Measurements from ENCODE around the gene SEMA3G.

The SEMA3G gene

GRCh38 chr3:52444860-52445793 is at the start of gene SEMA3G:
Gene SEMA3G (minus strand): TSS chr3:52445103. CDS start chr3:52445027, 76 bp downstream.
- DNase-seq = peak; percentile 61

DNA sequence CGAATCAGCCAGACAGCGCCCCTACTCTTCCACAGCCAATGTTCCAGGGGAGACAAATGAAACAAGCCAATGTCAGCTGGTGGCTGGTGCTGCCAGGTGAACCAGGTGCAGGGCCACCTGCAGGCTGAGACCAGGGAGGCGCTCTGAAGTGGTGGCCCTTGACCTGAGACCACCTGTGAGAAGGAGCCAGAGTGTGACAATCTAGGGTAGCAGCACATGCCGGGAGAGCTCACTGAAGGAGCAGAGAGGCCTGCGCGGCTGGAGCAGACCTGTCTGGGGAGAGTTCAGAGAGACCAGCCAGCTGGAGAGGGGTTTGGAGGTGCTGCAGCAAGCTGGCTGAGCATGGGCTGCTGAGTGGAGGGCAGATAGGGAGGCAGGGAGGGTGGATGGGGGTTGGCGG is 49.5 kb upstream of the SEMA3G start:
- no peak for DNase-seq

- no peak for DNase-seq
These were observed 48.5 kb upstream of the SEMA3G start for GRCh38 chr3:52493232-52494017.

DNA sequence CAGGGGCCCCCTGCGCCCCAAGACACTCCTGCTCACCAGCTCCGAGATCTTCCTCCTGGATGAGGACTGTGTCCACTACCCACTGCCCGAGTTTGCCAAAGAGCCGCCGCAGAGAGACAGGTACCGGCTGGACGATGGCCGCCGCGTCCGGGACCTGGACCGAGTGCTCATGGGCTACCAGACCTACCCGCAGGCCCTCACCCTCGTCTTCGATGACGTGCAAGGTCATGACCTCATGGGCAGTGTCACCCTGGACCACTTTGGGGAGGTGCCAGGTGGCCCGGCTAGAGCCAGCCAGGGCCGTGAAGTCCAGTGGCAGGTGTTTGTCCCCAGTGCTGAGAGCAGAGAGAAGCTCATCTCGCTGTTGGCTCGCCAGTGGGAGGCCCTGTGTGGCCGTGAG is 47.2 kb upstream of the SEMA3G start:
- no peak for DNase-seq

- no peak for DNase-seq
These were observed 46.1 kb upstream of the SEMA3G start for GRCh38 chr3:52490939-52491526.

DNA sequence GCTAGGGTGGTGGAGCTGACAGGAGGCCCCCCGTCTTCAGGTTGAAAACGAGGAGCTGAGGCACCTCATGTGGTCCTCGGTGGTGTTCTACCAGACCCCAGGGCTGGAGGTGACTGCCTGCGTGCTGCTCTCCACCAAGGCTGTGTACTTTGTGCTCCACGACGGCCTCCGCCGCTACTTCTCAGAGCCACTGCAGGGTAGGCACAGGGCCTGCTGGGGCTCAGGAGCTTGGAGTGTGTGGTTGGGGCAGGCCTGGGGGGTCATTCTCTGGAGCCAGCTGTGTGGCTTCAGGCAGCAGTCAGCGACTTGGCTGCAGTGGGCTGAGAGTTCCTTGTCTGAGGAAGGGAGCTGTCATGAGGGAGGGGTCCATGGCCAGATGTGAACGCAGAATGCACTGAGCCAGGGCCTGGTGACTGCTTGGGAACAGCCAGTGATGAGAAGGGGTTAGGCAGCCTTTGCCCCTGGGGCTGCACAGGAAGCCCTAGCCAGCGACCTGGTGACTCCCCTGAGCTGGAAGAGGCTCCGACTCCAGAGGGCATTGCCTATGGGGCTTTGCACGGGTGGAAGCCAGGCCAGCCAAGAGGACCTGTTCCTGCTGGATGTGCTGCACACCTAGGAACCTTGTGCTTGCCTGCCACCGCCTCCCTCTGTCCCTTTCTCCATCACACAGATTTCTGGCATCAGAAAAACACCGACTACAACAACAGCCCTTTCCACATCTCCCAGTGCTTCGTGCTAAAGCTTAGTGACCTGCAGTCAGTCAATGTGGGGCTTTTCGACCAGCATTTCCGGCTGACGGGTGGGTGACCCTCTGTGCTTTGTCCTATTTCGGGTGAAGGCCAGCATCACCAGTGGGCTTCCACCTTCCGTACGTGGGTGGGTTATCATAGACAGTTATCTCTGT is 45.4 kb upstream of the SEMA3G start:
- no peak for DNase-seq

- DNase-seq = no peak
These were observed 44.5 kb upstream of the SEMA3G start for GRCh38 chr3:52489453-52489852.

DNA sequence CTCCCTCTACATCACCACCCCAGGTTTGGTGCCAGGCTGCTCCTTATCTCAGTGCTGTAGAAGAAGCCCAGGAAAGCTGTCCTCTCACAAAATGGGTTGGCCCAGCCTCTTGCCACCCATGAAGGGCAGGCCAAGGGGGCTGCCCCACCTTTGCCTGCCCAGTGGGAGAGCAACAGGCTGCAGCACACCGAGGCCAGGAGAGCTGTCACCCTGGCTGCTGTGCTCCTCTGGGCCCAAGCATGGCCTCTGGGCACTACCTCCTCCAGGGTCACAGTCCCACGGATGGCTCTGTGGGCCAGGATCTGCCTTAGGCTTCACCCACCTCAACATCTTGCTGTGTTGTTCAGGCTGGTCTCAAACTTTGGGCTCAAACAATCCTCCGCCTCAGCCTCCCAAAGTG is 43.8 kb upstream of the SEMA3G start:
- no peak for DNase-seq

DNA sequence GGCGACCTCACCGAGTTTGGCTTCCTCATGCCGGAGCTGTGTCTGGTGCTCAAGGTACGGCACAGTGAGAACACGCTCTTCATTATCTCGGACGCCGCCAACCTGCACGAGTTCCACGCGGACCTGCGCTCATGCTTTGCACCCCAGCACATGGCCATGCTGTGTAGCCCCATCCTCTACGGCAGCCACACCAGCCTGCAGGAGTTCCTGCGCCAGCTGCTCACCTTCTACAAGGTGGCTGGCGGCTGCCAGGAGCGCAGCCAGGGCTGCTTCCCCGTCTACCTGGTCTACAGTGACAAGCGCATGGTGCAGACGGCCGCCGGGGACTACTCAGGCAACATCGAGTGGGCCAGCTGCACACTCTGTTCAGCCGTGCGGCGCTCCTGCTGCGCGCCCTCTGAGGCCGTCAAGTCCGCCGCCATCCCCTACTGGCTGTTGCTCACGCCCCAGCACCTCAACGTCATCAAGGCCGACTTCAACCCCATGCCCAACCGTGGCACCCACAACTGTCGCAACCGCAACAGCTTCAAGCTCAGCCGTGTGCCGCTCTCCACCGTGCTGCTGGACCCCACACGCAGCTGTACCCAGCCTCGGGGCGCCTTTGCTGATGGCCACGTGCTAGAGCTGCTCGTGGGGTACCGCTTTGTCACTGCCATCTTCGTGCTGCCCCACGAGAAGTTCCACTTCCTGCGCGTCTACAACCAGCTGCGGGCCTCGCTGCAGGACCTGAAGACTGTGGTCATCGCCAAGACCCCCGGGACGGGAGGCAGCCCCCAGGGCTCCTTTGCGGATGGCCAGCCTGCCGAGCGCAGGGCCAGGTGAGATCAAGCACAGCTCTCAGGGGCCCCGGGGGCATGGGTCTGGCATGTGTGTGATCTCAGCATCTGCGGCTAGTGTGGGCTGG is 43.1 kb upstream of the SEMA3G start:
- DNase-seq = no peak

GRCh38 chr3:52487050-52487787 is 42.3 kb upstream of the SEMA3G start:
- no peak for DNase-seq

DNA sequence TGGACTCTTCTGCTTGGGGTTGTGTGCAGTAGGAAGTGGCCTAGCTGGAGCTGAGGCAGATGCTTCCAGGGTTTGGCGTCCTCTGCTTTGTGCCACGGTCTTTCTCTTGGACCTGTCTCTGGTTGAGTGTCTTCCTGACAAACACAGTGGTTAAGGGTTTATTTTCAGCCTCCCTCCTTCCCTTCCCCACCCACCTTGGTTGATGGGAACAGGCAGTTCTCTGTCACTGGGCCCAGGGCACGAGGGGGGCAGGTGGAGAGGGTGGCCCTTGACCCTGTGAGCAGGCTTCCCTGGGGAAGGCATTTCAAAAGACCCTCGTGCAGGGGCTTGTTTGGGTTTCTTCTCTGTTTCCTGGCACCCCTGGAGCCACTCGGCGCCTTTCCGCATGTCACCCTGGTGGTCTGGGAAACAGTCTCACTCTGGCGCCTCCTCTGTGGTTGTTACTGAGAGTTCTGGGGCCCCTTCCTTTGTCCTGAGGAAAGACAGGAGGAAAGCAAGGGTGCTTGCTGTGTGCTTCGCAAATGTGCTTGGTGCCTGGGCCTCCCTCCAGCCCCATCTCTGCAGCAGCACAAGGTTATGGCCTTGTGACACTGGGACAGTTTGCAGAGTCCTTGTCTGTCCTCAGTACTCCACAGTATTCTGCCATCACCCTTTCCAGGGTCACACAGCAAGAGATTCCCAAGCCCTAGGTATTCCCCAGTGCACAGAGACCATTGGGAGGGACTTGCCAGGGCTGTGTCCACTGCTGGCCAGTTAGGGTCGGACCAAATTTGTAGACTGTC is 40.0 kb upstream of the SEMA3G start:
- no peak for DNase-seq

GRCh38 chr3:52483577-52484381 is 38.9 kb upstream of the SEMA3G start:
- no peak for DNase-seq

DNA sequence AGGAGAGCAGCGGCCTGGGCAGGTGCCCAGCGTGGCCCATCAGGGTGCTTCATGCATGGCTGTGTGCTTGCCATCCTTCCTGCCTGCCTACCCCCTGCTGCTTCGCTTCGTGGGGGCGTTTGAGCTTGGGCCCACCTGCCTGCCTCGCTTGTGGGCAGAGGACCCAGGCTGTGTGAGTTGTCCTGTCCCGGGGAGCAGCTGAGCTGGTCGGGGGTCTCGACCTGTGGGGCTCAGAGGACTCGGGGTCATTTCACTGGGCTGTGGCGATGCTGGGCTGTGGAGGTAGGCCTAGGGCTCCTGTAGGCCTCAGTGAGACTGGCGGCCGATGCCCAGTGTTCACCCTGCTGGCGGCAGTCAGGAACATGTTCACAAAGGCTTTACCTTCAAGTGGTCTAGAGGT is 38.2 kb upstream of the SEMA3G start:
- DNase-seq = no peak

GRCh38 chr3:52481819-52482521 is 37.1 kb upstream of the SEMA3G start:
- DNase-seq = no peak

DNA sequence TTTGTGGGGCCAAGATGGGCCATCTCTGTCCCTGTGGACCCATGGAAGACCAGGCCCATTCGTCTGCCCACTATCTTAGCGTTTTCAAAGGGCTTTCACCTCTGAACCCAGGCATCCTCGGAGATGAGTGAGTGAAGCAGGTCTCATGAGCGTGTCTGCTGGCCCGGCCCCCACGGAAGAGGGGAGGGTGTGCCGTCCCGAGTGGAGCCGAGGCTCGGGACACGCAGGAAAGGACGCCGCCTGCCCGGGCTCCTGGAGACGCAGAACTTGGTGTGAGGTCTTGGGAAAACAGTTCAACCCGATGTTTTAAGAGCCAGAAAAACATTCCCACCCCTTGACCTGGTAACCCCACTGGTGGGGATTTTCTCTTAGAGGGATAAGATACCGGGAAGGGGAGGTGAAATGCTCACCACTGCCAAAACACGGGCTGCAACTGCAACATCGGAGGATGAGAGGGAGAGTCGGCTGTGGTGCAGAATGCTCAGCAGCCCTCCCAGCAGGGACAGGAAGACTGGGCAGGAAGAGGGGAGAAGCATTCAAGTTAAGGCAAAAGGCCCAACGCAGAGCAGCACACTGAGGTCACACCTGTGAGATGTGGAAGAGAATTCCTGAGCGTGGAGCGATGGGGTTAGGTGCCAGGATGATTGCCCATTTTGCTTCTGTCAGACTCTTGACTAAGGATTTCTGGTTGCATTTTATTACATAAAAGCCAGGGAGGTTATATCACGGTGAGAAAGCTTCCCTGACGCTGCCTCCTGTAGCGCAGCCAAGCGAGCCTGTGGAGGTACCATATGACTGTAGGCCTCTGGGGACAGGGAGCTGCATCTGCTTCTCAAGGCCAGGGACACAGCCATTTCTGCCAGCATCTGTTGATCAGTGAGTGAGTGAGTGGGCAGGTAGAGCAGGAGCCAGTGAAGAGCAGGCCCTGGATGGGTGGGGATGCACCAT is 36.1 kb upstream of the SEMA3G start:
- DNase-seq = no peak

DNA sequence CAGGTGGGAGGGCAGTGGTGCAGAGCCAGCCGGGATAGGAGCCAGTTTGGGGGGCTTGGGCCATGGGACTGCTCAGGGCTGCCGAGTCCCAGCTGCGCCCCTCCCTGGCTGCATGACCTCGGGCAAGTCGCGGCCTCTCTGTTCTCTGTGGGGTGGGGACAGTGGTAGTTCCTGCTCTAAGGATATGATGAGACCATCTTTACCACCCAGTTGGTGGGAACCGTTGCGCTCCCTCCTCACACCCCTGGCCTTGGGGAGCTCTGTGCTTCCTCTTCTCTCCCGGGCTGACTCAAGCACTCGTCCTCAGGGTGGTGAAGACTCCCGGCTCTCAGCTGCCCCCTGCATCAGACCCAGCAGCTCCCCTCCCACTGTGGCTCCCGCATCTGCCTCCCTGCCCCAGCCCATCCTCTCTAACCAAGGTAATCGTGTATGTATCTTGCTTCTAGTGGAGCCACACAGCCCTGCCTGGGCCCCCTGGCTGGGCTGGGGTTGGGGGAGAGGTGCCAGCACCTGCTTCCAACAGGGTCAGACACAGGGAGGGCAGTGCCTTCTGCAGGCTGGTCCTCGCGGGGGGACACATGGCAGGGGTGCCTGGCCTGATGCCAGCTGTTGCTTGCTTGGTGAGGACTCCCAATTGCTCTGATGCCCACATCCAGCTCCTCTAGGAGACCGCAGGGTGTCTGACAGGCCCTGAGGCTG is 35.1 kb upstream of the SEMA3G start:
- DNase-seq = no peak
